GM18873 (cell line): ENCODE results near the gene PPFIA3.
"Not testable (repeated sequence)": the region's sequence is repeated elsewhere in the genome, so short reads cannot be mapped to it uniquely, and the experiment has no call there.

ENCODE experiments used
- ATAC-seq: cut with Tn5 transposase; IDR thresholded peaks from one replicate; pipeline ENCODE4 v1.9.1; 2021; ENCODE audit warnings: mild to moderate bottlenecking, moderate library complexity, moderate number of reproducible peaks; ENCODE audit not compliant: unreplicated experiment, low FRiP score

Gene PPFIA3

DNA sequence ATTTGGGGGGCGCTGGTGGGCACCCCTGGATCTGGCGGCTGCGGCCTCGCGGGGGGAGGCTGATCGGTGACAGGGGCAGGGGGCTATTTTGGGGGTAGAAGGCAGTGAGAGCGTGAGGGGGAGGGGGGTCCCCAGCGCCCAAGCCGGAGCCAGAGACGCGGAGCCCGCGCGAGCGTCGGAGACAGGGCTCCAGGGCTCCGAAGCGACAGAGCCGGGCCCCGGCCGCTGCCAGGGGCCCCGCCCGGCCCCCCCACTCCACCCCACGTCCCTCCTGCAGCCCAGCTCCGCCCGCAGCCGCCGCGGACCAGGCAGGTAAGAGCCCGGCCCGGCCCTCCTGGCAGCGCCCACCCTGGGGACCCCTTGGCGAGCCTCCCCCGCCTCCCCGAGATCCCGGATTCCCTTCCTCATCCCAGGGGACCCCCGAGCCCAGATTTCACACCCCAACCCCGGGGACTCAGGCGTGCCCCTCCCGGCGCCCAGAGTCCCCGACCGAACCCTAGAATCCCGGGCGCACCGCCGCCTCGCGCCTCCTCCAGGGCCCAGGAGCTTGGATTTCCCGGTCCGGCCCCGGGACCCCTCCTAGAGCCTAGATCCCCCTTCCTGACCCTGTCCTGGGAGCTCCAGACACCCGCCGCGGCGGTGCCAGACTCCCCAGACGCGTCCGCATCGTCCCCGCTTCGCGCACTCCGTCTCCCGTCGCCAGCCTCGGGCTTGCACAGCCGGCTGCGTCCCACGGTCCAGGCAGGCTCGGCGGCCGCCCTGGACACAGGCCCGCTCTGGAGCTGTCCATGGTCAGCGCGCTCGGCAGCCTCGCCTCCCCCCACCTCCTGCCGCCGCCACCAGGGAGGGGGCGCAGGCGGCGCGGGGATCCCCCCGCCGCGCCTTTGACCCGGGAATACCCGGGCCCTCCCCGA is at the start of gene PPFIA3:
PPFIA3 (plus strand) TSS at position 134 of the 914 bp plus-strand sequence. CDS start 8,330 bp downstream, outside the sequence.
- ATAC-seq = no peak

DNA sequence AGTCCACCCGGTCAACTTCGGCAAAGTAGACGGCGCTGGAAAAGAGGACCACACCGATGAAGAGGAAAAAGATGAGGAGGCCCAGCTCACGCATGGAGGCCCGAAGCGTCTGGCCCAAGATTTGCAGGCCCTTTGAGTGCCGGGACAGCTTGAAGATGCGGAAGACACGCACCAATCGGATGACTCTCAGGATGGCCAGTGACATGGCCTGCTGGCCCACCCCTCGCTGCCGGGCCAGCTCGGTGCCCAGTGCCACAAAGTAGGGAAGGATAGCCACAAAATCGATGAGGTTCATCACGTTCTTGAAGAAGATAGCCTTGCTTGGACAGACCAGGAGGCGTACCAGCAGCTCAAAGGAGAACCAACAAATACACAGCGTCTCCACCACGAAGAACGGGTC is 48.9 kb upstream of the PPFIA3 start:
- no peak for ATAC-seq

DNA sequence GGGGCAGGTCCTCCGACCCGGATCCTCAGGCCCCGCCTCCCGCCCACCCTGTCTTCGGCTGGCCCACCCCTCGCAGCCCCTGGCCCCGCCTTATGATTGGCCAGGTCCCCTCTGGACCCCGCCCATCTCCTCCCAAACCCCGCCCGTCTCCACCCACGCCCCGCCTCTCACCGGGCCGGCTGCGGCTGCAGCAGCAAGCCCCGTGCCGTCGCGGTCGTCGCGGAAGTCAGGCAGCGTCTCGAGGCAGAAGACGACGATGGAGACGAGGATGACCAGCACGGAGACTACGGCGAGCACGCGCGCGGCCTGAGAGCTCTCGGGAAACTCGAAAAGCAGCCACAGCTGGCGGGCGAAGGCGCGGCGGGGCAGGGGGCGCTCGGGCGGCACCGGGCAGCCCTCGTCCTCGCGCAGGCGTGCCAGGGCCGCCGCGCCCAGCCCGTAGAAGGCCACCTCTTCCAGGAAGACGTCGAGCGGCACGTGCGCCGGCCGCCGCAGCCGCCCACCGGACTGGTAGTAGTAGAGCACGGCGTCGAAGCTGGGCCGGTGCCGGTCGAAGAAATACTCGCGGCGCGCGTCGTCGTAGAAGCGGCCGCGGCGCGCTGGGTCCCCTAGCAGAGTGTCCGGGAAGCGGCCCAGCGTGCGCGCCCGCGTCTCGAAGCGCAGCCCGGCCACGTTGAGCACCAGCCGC is 47.3 kb upstream of the PPFIA3 start:
- no peak for ATAC-seq

DNA sequence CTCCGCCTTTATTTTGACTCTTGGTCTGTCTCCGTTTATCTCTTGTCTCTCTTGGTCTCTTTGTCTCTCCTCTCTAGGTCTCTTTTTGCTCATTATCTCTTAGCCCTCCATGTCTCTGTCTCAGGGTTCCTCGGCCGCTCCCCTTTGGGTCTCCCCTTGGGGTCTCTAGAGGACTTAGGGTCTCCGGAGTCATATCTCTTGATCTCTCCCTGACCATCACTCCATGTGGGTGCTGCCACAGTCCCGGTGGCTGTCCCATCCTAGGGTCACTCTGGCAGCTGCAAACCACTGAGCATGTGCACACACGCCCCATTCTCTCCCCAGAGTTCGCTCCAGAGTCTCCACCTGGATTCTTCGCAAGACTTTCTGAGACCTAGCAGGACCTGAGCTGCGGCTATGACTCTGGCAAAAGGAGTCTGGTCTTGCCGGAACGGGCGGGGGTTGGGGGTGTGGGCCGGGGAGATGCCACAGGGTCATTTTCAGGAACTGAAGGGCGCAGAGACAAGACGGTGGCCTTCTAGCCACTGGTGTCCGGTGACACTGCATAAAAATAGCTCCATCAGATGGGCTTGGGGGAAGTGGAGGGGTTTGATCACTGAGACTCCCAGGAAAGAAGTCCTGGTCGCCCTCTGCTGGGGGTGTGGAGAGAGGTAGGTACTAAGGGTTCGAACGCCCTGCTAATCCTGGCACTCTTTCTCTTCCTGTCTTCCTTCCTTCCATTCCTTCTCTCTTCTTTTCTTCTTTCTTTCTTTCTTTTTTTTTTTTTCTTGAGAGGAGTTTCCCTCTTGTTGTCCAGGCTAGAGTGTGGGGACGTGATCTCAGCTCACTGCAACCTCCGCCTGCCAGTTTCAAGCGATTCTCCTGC is 45.6 kb upstream of the PPFIA3 start:
- ATAC-seq = no peak

DNA sequence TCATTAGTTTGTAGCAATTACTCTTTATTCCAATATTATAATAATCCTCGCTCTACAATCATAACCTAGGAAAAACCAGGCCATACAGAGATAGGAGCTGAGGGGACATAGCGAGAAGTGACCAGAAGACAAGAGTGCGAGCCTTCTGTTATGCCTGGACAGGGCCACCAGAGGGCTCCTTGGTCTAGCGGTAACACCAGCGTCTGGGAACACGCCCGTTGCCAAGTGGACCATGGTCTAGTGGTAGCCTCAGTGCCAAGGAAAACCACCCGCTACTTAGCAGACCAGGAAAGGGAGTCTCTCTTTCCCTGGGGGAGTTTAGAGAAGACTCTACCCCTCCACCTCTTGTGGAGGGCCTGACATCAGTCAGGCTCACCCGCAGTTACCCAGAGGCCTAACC is 44.5 kb upstream of the PPFIA3 start:
- not testable (repeated sequence) for ATAC-seq

DNA sequence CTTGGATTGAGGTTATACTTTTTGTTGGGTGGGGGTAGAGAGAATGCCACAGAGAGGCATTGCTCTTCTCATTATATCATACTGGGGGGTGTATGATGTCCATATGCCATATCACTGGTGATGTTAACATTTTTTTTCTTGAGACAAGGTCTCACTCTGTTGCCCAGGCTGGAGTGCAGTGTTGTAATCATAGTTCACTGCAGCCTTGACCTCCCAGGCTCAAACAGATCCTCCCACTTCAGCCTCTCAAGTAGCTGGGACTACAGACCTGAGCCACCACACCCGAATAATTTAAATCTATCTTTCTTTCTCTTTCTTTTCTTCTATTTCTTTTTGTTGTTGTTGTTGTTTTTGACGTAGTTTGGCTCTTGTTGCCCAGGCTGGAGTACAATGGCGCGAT is 39.0 kb upstream of the PPFIA3 start:
- ATAC-seq = no peak

DNA sequence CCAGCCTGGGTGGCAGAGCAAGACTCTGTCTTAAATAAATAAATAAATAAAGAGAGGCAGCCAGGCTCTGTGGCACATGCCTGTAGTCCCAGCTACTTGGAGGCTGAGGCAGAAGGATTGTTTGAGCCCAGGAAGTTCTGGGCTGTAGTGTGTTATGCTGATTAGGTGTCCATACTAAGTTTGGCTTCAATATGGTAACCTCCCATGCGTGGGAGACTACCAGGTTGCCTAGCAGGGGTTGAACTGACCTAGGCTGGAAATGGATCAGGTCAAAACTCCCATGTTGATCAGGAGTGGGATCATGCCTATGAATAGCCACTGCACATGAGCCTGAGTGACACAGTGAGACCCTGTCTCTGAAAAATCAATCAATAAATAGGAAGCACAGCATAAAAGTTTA is 38.1 kb upstream of the PPFIA3 start:
- no peak for ATAC-seq

DNA sequence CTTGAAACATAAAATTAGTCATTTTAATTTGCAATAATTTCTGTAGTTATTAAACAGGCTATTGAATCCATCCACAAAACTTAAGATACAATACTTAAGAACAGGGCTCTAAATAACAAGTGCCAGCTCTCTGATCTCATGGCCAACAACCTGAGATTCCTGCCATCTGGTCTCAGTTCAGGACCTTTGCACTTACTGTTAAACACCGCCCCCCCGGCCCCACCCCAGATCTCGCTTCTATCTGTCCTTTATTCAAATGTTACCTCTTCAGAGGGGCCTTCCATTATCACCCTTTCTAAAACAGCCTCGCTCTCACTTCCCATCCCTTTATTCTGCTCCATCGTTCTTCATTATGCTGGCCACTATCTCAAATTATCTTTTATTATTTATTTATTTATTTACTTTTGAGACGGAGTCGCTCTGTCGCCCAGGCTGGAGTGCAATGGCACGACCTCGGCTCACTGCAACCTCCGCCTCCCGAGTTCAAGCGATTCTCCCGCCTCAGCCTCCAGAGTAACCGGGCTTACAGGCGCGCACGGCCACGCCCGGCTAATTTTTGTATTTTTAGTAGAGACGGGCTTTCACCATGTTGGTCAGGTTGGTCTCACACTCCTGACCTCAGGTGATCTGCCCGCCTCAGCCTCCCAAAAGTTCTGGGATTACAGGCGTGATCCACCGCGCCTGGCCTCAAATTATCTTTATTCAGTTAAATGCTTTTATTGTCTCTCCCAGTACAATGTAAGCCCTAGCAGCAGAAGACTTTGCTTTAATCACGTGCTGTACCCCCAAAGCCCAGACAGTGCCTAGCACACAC is 34.9 kb upstream of the PPFIA3 start:
- no peak for ATAC-seq

DNA sequence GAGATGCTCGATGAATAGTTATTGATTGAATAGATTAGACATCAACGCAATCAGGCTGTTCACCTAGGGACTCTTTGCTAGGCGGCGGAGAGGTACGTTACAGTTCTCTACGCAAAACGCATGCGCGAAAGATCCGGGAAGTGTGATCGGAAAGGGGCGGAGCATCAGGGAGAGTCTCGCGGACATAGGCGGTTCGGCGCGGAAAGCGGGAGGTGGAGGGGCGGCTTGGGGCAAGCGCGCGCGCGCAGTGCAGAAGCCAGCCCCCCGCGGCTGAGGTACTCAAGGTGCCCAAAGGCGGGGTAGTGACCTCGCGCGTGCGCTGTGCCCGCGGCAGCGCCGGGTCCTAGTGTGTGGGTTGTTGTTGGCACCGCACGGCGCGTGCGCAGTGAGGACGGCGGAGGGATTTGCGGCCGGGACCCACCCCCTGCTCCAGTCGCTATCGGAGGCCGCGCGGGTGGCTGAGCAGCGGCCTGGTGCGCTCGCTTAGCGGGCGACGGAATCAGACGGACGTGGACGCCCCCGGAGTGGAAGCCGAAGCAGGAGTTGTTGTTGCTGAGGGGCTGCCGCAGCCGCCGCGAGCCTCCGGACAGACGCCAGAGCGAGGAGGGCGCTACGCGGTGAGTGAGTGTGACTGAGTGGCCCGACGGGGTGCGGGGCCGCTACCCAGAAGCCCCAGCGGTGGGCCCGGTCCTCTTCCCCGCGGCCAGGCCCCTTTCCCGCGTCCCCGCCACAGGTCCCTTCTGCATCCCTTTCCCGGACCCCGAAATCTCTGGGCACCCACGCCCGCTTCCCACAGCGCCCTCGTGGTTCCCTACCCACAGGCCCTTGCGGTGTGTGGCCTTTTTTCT is 34.1 kb upstream of the PPFIA3 start, which contains the start of gene SNRNP70:
SNRNP70 (plus strand) TSS at position 432 of the 848 bp plus-strand sequence. CDS start 964 bp downstream, outside the sequence.
- peak; percentile 66 for ATAC-seq

DNA sequence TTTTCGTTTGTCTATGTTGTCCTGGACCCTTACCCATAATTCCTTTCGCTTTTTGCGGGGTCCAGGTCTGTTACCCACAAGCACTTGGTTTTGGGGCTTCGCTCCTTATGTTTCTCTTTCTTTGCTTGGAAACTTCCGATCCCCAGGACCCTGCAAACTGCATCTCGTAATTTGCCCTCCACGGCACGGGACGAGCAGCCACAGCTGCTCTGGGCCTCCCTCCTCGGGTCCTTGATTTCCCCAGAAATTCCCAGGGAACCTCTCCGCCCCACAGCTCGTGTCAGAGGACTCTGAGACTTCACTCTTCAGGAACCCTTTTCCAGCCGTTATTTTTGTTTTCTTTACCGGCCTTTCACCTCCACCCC is 33.5 kb upstream of the PPFIA3 start:
- no peak for ATAC-seq

DNA sequence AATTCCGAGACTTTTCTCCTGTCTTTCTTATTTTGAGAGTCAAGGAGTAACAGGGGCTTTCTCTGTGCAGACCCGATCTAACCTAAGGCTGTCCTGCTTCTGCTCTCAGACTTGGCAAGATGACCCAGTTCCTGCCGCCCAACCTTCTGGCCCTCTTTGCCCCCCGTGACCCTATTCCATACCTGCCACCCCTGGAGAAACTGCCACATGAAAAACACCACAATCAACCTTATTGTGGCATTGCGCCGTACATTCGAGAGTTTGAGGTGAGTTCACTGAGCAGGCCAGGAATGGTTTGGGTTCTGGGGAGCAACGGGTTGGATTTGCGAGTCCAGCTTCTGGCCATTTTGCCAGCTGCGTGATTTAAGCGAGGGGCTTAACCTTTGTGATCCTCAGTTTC is 33.0 kb upstream of the PPFIA3 start:
- ATAC-seq = no peak

DNA sequence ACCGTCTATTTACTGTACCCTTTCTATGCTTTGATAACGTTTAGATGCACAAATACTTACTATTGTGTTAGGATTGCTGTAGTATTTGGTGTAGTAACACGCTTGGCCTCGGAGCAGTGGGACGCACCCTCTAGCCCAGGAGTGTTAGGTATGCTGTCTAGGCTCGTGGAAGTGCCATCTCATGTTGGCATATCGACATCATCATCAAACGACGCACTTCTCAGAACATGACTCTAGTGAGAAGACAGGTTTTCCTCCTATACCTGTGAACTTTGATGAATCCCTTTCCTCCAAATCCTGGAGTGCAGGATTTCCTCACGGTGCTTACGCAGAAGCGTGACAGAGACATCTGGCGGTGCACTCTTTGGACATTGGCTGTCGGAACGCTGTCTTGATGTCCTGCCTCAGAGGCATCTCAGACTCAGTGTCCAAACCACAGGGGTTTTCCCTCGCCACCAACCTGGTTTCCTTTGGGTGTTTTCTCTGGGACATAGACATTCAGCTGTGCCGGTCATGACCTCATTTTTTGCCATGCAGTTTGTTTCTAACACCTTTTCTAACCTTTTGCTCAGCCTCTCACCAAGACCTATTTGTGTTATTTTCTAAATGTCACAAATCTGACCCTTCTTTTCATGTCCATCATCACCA is 27.8 kb upstream of the PPFIA3 start:
- ATAC-seq = no peak

DNA sequence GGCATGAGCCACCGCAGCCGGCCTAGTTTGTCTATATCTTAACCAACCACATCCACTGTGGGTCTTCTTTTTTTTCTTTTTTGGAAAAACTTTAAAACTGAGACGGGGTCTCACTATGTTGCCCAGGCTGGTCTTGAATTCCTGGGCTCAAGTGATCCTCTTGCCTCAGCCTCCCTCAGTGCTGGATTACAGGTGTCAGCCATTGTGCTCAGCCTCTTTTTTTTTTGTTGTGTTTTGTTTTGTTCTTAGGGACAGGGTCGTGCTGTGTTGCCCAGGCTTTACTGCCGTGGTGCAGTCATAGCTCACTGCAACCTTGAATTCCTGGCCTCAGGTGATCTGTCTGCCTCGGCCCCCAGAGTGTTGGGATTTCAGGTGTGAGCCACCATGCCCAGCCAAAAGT is 26.7 kb upstream of the PPFIA3 start:
- ATAC-seq = no peak

DNA sequence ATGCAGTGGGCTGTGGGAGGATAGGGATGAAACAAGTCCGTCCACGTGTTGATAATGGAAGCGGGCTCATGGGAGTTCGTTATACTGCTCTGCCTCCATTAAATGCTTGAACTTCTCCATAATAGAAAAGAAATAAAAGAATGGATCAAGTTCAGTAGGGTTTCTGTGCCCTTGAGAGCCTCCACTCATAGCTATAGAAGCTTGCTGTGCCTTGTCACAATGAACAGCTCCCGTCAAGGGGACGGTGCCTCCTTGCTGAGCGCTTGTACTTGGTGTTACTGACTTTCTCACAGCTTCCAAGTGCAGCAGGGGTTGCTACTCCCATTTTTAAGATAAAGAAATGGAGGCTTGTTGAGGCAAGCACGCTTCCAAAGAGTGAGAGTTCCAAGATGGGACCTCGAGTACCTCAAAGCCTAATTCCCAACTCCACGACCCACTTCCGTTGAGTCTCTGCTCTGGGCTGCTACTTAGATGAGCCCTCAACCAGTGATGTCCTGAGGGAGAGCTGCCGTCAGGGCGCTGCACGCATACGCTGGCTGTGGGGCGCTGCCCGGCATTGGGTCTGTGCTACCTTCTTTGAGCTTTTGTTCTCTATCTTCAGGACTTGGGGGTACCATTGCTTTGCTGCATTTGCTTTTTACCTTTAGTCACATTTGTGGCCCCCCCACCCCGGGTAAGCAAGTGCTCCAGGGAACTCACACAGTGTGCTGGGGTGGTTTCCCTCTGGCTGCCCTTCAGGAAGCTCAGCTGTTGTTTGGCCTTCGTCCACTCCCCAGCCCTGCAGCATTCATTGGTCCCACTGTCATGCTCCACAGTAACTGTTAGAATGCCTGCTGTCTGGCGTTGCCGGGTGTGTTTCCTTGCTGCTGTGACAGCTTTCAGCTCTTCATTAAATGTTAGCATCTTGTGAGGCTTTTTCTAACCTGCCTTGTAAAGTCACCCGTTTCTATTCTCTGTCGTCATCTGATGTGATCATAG is 24.6 kb upstream of the PPFIA3 start:
- ATAC-seq = no peak

DNA sequence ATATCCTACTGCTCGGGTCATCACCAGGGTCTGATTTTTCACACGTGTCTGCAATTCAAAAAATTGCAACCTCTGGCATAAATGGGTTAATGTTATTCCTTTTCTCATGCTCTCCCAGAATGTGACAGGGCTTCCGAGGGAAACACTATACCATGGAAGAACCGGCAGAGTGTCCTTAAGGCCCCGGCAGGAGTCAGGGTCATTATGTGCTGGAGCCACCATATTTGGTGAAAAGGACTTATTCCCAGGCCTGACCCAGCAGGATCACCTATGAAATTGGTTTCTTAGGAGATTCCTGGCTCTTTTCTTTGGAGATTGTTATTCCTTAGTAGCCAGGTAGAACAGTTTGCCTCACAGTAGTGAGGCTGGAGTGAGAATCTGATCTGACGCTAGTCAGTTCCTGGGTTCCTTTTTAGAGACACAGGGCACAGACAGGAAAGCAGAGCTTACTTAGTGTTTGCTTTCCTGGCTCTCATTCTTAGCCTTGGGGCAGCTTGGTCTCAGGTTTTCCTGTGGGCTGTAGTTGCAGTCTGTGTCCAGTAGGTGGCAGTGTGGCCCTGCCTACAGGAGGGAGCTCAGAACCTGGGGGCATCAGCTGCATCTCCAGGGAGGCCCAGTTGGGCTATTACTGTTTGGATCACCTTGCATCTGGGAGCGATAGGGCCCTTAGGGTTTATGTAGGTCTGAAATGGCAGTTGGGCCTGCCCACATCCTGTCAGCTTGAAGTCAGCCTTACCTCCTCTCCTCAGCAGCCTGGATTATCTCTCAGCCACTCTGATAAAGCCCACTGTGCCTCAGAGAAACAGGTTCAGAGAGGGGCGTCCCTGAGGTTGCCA is 21.7 kb upstream of the PPFIA3 start:
- ATAC-seq = no peak

DNA sequence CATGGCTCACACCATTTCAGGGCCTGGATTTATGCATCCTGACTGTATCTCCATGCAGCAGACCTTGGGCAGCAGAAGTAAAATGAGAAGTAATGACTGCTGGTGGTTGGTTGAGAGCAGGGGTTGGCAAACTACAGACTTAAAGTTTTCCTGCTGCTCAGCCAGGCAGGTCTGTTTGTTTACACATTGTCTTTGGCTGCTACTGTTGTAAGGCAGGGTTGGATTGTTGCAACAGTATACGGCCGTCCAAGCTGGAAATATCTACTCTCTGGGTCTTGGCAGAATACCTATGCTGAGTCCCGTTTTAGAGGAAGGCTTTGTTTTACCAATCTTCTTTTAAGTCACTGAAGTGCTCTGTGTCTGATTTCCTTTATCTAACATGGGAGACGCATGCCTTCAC is 20.5 kb upstream of the PPFIA3 start:
- no peak for ATAC-seq

DNA sequence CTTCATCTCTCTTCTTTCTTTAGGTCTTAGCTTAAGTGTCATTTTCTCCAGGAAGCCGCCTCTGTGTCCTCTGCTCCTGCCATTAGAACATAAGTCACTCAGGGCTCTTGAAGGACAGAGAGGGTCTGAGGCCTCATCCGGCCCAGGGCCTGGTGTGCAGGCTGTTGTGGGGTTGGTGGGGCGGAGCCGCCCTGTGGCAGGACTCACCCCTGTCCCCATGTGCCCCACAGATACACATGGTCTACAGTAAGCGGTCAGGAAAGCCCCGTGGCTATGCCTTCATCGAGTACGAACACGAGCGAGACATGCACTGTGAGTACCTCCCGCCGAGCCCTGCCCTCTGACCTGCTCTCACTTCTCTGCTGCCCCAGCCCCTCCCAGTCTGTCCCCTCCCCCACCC is 18.2 kb upstream of the PPFIA3 start:
- ATAC-seq = no peak
